HG02973 (cell line): ENCODE data around the gene PLCH2.

Experiments
- ATAC-seq: cut with Tn5 transposase; IDR thresholded peaks from one replicate; pipeline ENCODE4 v1.9.1; 2021; ENCODE audit warnings: moderate library complexity; ENCODE audit not compliant: unreplicated experiment

Gene PLCH2

GRCh38 chr1:2496746-2497145, 20.7 kb downstream of the PLCH2 start:
- no peak for ATAC-seq

DNA sequence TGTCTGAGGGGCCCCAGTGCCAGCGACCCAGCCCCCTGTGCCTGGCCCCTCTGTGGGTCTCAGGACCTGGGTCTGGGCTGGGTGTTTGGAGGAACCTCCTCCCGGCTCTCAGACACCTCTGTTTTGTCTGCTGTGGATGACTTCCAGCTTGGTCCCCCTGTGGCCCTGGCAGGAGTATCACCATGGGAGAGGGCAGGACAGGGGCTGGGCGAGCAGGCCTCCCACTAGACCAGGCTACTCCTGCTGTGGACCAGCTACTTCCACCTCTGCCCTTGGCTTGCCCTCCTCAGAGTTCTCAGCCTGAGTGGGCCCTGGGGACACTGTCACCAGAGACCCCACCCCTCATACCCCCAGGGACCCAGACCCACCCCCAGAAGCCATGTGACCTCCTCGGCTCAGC, 21.8 kb downstream of the PLCH2 start:
- no peak for ATAC-seq

DNA sequence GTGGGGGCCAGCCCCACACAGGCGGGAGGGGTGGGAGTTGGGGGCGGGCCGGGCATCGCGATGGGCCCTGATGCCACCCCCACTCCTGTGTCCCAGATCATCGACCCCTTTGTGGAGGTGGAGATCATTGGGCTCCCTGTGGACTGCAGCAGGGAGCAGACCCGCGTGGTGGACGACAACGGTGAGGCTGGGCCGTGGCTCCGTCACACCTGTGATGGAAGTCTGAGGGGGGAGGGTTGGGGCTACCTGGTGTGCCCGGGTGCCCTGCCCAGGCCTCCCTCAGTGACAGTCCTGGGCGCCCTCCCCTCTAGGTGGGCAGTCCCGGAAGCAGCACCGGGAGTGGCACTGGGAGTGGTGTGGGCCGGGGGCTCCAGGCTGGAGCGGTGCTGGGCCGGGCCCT, 22.6 kb downstream of the PLCH2 start:
- ATAC-seq: no peak

DNA sequence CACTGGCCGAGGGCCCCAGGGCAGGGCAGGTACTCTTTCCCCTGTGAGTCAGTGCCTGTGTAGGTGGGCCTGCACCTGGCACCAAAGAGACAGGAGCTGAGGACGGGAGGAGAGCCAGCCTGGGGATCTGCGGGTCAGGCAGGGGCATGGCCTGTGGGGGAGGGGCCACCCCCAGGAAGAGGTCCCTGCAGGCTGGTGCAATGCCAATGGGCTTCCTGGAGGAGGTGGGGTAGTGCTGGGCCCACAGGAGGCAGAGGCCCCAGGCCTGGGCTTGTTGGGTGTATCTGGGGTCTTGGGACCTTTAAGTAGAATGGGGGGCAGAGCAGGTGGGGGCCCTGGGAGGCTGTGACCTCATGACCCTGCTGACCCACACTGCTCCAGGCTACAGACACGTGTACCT, 23.2 kb downstream of the PLCH2 start:
- ATAC-seq: no peak

DNA sequence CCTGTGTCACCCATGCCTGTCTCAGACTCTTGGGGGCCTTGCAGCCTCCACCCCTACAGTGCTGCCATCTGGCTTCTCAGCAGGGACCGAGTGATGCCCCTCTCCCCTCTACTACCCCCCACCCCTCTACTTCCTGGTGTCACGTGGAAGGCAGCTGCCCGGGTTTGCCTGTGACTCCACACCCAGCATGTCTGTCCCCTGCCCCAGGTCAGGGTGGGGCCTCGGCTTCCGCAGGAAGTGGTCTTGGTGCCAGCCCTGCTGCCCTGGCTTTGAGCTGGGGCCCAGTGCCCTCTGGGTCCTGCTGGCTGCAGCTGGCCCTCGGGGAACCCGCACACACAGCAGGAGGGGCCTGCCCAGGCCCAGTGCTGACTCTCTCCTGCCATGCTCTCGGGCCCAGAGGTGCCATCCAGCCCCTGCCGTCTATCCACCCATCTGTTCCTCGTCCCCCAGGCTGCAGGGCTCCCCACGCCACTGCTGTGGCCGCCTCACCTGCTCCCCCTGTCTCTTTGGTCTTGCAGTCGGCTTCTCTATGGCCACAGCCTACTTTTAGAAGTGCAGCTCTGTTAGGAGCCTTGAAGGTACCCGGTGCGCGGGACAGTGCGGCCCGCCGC, 24.0 kb downstream of the PLCH2 start:
- ATAC-seq: no peak

GRCh38 chr1:2501041-2501819, 25.1 kb downstream of the PLCH2 start:
- no peak for ATAC-seq

- no peak for ATAC-seq
Observed at GRCh38 chr1:2501820-2502119, 25.7 kb downstream of the PLCH2 start.

- ATAC-seq: no peak
Observed at GRCh38 chr1:2502210-2502609, 26.1 kb downstream of the PLCH2 start.

DNA sequence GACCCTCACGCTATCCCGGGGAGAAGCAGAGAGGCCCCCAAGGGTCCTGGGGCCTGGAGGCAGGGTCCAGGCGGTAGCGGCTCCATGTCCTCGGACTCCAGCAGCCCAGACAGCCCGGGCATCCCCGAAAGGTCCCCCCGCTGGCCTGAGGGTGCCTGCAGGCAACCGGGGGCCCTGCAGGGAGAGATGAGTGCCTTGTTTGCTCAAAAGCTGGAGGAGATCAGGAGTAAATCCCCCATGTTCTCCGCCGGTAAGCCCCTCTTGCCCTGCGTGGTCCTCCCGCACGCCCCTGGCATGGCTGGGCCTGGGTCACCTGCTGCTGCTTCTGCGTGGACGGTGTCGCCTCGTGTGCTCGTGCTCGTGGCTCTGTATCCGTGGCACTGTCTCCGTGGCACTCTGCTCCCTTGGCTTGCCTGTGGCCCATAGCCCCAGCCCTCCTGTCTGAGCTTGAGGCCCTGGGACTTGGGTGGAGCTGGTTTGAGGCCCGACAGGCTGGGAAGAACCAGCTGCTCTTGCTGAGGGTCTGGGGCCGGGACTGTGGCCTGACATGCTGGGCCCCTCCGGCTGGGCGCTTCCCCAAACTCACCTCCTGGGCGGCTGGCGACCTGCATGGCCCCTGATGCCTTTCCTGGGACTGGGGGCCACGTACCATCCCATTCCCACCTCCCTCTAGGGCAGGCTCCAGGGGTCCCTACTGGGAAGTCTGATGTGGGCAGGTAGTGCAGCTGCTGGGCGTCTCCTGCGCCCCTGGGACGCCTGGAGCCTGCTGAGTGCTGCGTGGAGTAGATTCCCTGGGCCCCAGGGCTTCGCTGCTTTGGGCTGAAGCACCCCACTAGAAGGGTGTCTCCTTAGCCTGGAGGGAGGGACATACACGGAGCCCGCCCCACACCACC, 26.8 kb downstream of the PLCH2 start:
- ATAC-seq: no peak

DNA sequence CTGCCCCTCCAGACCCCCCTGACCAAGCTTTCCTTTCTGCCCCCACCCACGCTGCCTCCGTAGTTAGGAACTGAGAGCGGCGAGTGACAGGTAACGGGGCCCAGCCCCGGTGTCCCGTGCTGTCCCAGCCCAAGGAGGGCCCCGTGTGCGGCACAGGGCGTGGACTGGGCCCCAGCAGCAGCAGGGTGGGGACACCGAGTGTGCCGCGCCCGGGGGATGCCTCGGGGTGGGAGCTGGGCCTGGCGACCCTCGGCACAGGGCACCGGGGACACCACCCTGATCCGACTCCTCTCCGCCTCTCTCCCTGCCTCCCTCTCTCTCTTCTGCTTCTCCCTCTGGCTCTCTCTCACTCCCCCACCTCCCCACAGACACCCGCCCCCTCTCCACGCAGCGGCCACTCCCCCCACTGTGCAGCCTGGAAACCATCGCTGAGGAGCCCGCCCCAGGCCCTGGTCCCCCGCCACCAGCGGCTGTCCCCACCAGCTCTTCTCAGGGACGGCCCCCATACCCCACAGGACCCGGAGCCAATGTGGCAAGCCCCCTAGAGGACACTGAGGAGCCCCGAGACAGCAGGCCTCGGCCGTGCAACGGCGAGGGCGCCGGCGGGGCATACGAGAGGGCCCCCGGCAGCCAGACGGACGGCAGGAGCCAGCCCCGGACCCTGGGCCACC, 27.6 kb downstream of the PLCH2 start:
- no peak for ATAC-seq

DNA sequence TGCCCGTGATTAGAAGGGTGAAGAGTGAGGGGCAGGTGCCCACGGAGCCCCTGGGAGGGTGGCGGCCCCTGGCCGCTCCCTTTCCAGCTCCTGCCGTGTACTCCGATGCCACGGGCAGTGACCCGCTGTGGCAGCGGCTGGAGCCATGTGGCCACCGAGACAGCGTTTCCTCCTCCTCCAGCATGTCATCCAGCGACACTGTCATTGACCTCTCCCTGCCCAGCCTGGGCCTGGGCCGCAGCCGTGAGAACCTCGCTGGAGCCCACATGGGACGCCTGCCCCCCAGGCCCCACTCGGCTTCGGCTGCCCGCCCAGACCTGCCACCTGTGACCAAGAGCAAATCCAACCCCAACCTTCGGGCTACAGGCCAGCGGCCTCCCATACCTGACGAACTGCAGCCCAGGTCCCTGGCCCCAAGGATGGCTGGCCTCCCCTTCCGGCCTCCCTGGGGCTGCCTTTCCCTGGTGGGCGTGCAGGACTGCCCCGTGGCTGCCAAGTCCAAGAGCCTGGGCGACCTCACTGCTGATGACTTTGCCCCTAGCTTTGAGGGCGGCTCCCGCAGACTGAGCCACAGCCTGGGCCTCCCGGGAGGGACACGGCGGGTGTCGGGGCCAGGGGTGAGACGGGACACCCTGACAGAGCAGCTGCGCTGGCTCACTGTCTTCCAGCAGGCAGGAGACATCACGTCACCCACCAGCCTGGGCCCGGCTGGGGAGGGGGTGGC, 28.3 kb downstream of the PLCH2 start:
- ATAC-seq: no peak

GRCh38 chr1:2504949-2505272, 28.8 kb downstream of the PLCH2 start:
- no peak for ATAC-seq

DNA sequence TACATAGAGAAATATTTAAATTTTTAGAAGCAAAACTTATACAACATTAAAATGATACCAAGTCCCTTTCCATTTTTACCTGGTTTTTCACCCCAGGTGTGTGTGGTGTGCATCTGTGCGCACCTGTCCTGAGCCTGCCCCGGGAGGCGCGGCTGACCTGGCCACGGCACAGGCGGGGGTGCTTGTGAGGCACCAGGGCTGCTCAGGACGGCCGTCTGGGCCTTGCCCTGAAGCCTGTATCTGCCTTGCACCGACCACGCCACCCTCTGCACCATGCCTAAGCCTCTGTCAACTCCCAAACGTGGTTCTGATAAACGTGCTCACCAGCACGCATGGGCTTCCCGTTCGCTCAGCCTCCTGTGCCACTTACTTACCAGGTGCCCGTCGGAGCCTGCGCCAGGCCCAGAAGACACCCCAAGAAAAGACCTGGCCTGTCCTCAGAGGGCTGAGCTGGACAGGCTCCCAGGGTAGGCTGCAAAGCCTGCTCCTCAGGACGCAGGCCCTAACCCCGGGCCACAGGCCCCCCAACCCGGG, 29.4 kb downstream of the PLCH2 start:
- ATAC-seq: no peak

- ATAC-seq: no peak
Observed at GRCh38 chr1:2506007-2506860, 30.1 kb downstream of the PLCH2 start.

DNA sequence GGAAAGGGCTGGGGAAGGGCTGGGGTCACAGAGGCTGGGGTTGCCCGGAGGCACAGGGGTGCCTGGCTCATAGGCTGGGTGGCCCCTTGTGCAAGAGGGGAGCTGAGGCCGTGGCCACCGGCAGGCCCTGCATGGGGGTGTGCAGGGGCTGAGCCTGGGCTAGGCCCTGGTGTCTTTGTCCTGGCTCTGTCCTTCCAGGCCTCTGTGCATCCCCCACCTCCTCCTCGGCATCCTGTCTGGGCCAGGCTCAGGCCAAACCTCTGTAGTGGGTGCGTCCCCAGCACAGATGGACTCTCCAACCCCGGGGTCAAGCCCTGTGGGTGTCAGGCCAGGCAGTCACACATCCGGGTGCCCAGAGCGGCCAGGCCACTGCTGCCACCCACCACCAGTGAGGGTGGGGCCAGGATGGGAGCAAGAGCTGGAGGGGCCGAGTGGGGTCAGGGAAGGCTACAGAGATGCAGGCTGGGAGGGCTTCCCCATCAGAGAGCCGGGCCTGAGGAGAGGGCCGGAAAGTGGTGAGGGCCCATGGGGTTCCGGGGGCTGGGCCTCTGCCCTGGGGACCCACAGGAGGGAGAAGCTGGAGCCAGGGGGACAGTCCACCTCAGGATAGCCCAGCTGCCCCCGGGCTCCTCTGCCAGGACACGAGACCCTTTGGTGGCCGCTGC, 30.9 kb downstream of the PLCH2 start:
- no peak for ATAC-seq

DNA sequence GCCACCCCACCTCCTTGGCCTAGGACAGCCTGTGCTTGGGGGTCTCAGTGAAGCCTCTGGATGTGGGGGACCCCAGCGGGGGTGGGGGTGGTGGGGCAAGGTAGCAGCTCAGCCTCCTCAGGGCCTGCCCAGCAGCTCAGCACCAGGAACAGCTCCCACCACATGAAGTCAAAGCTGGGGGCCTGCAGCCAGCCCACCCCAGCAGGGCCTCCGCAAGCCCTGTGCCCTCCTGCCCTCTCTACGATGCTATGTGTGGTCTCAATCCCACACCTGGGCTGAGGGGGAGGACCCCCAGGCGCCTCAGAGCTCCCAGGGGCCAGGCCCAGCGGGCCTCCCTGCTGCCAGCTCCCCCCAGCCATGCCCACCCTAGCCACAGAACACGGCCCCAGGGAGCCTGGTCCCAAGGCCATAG, 31.7 kb downstream of the PLCH2 start:
- ATAC-seq: no peak

- no peak for ATAC-seq
Observed at GRCh38 chr1:2508180-2508579, 32.1 kb downstream of the PLCH2 start.

DNA sequence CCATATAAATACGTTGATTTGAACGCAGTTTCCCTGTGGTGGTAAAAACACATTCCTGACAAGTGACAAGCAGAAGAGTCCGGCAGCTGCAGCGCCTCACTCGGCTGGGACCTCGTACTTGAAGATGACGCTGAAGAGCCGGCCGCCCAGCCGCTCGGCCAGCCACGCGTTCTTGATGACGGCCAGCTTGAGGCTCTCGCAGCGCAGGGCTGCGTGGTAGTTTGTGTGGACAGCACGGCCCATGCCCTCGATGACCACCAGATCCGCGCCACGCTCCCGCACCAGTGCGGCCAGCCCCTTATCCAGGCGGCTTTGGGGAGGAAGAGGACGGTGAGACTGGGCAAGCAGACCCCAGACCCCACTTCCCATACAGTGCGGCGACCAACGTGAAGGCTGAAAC, 32.7 kb downstream of the PLCH2 start:
- ATAC-seq: no peak

- ATAC-seq: no peak
Observed at GRCh38 chr1:2509589-2509988, 33.5 kb downstream of the PLCH2 start.
